MG63 (cell line): ENCODE results near the gene PRIMPOL. TPM values are rescaled to one million over a fixed set of nuclear protein-coding genes. Genes with fewer than 3 reads are reported as not detected.
"Not testable (repeated sequence)": the region's sequence is repeated elsewhere in the genome, so short reads cannot be mapped to it uniquely, and the experiment has no call there.

Experiments
- DNase-seq: peaks from one replicate; pipeline ENCODE4 v3.0.0-alpha.2; 2020
- H3K27me3 ChIP-seq: fragments of 250-450 bp; sonication (Bioruptor Pico); 2 replicates; pipeline ENCODE4 v1.5.1; 2020; ENCODE audit warnings: mild to moderate bottlenecking, moderate library complexity
- H3K36me3 ChIP-seq: fragments of 250-450 bp; sonication (Bioruptor Pico); 2 replicates; pipeline ENCODE4 v1.5.1; 2020; ENCODE audit warnings: mild to moderate bottlenecking, moderate library complexity
- H3K4me3 ChIP-seq: fragments of 250-450 bp; sonication (Bioruptor Pico); 2 replicates; pipeline ENCODE4 v1.5.1; 2020; ENCODE audit warnings: mild to moderate bottlenecking, moderate library complexity
- H3K9me3 ChIP-seq: fragments of 250-450 bp; sonication (Bioruptor Pico); 2 replicates; pipeline ENCODE4 v1.5.1; 2020; ENCODE audit warnings: mild to moderate bottlenecking, moderate library complexity
- total RNA-seq: library from RNA; depleted of rRNA; stranded (reverse); fragments of >200 nt; shearing (Covaris generic); gene quantifications from 2 replicates; pipeline ENCODE4 v1.2.3, GENCODE V29; 2014; ENCODE audit warnings: low replicate concordance

Gene PRIMPOL
- total RNA-seq, 1 experiment from 2014 or later: 21.3 TPM

- Histone ChIP-seq H3K4me3 (no peak overlapping the region), H3K36me3 (peaks cover 29% of the 10 kb centered on the region), H3K27me3 (no peaks in the 10 kb centered on the region), H3K9me3 (no peaks in the 10 kb centered on the region)
- DNase-seq: no peak
Observed at GRCh38 chr4:184628103-184628502, 21.4 kb upstream of the PRIMPOL start.

- Histone ChIP-seq H3K36me3 (peaks cover 51% of the 10 kb centered on the region), H3K4me3 (no peak overlapping the region), H3K27me3 (no peaks in the 10 kb centered on the region), H3K9me3 (no peaks in the 10 kb centered on the region)
- DNase-seq: no peak
Observed at GRCh38 chr4:184632842-184633241, 16.7 kb upstream of the PRIMPOL start.

DNA sequence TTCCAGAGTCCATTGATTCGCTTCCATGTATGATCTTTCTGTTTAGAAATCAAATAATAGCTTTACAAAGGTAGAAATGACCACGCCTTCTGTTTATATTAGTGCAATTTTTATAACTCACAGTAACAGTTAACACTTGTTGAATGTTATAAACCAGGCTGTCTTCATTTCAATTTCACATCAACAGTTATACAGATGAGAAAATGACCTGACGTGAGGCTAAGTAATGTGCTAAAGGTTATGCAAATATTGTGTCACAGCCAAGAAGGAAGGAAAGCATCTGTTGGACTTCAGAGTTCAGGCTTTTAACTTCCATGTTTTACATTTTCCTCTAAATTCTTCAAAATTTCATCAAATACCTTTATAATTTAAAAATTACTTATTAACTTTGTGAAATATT is 14.2 kb upstream of the PRIMPOL start:
- H3K4me3 ChIP-seq: no peak overlapping the region
- DNase-seq: no peak
- H3K9me3 ChIP-seq: no peaks in the 10 kb centered on the region
- peaks cover 38% of the 10 kb centered on the region for H3K36me3 ChIP-seq
- H3K27me3 ChIP-seq: no peaks in the 10 kb centered on the region

GRCh38 chr4:184636144-184636543 is 13.4 kb upstream of the PRIMPOL start:
- H3K4me3 ChIP-seq: no peak overlapping the region
- H3K27me3 ChIP-seq: no peaks in the 10 kb centered on the region
- DNase-seq: no peak
- peaks cover 37% of the 10 kb centered on the region for H3K36me3 ChIP-seq
- H3K9me3 ChIP-seq: no peaks in the 10 kb centered on the region

DNA sequence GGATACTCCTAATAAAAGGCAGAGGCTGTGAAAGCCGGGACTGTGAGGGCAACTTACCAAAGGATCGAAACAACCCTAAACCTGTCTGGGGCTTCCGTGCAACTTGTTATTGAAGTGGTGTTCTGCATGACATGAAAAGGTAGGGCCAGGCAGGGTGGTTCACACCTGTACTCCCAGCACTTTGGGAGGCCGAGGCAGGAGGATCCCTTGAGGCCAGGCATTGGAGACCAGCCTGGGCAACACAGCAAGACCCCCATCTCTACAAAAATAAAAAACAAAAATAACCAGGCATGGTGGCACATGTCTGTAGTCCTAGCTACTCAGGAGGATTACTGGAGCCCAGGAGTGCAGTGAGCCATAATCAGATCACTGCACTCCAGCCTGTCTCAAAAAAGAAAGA is 12.6 kb upstream of the PRIMPOL start:
- Histone ChIP-seq H3K27me3 (no peaks in the 10 kb centered on the region), H3K36me3 (peaks cover 33% of the 10 kb centered on the region), H3K4me3 (no peak overlapping the region), H3K9me3 (no peaks in the 10 kb centered on the region)
- DNase-seq: no peak

- H3K27me3 ChIP-seq: no peaks in the 10 kb centered on the region
- no peak overlapping the region for H3K4me3 ChIP-seq
- no peaks in the 10 kb centered on the region for H3K9me3 ChIP-seq
- DNase-seq: no peak
- H3K36me3 ChIP-seq: peaks cover 29% of the 10 kb centered on the region
Observed at GRCh38 chr4:184641022-184641421, 8.5 kb upstream of the PRIMPOL start.

DNA sequence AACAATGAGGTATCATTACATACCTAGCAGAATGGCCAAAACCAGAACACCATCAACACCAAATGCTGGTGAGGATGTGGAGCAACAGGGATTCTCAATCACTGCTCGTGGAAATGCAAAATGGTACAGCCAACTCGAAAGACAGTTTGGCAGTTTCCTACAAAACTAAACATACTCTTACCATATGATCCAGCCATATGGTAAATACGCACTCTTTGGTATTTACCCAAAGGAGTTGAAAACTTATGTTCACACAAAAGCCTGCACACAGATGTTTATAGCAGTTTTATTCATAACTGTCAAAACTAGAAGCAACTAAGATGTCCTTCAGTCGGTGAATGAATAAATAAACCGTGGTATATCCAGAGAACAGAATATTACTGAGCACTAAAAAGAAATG is 8.1 kb upstream of the PRIMPOL start:
- no peaks in the 10 kb centered on the region for H3K9me3 ChIP-seq
- peaks cover 25% of the 10 kb centered on the region for H3K36me3 ChIP-seq
- DNase-seq: no peak
- no peaks in the 10 kb centered on the region for H3K27me3 ChIP-seq
- no peak overlapping the region for H3K4me3 ChIP-seq

DNA sequence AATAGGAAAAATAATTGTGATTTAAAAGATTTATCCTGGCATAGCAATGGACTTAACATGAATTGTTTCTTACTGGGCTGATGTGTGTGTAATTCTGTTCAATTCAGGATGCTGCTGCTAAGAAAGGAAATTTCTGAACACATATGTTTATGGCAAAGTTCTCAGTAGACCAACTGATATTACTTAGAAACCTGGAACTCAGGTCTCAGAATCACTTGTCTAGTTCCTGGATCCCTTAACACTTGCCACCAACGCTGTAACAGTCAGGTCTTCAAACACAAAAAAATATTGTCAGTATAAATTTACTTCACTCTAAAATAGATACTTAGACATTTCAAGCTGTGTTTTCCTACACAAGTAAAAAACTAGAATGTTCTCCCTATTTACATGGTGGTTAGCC is 5.8 kb upstream of the PRIMPOL start:
- DNase-seq: no peak
- H3K9me3 ChIP-seq: no peaks in the 10 kb centered on the region
- peaks cover 17% of the 10 kb centered on the region for H3K36me3 ChIP-seq
- no peak overlapping the region for H3K4me3 ChIP-seq
- no peaks in the 10 kb centered on the region for H3K27me3 ChIP-seq

- Histone ChIP-seq H3K36me3 (peaks cover 15% of the 10 kb centered on the region), H3K9me3 (no peaks in the 10 kb centered on the region), H3K4me3 (no peak overlapping the region), H3K27me3 (no peaks in the 10 kb centered on the region)
- peak; percentile 5 for DNase-seq
Observed at GRCh38 chr4:184644553-184645307, 4.8 kb upstream of the PRIMPOL start.

DNA sequence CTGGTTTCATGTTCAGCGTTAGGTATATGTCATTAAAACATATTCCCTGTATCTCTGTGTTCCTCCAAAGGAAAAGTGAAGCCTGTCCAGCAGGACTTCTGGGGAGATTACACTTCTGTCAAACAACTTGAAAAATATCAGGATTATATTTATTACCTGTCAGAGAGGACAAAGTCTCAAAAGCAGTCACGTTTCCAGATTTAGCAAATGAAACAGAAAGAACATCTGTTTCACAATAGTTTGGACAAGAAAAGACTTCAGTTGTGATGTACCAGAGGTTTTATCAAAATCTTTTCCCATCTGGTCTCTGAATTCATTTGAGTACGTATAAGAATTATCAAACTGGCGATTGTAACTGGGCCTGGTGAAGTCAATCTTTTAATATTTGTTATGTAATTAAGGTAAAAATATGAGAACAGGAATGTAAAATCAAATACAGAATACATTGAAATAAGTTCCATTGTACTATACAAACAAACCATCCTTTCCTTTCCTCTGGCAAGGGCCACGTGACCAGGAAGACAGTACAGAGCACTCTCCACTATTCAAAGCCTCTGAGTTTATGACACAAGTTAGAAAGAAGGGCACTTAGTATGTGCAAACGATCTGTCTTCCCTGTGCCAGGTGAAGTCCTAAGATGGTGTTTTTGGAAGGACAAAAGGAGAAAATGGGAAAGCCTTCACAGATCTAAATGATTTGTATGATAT is 3.5 kb upstream of the PRIMPOL start:
- H3K9me3 ChIP-seq: no peaks in the 10 kb centered on the region
- H3K4me3 ChIP-seq: no peak overlapping the region
- peaks cover 12% of the 10 kb centered on the region; the same call in 1 of the 2 replicates for H3K36me3 ChIP-seq
- no peak for DNase-seq
- H3K27me3 ChIP-seq: no peaks in the 10 kb centered on the region

DNA sequence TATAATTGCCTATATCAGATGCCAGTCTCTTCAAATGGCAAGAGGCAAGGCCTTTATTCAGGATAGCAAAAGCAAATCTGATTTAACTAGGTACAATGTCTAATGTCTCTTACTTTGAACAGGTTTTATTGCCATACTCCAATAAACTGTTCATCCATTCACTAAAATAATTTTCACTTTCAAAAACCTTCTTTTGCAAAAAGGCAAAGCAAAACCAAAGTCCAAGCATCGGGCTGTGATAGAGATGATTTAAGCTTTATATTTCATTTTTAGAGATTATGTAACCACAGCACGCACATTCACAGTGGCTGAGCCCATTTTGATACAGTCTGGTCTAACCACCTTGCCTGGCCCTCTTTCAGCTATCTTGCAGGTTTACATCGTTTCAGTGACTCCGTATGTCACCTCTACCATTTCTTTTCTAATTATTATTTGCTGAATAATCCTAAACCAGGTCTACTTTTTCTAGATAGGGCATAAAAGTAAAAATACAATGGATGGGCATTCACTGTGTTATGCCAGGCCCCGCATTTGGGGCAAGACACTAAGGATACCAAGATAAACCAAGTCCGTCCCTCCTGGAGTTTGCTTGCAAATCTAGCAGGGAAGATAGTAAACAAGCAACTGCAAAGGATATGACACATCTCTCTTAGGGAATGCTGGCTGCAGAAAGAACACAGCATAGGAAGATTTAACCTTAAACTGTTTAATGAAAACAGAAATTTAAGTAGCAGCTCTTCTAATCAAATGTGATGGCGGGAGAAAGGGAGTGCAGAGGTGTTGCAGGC is 2.1 kb upstream of the PRIMPOL start:
- H3K4me3 ChIP-seq: peak overlapping the region; percentile 89
- H3K27me3 ChIP-seq: no peaks in the 10 kb centered on the region
- peaks cover 11% of the 10 kb centered on the region; the same call in 1 of the 2 replicates for H3K36me3 ChIP-seq
- no peak for DNase-seq
- no peaks in the 10 kb centered on the region for H3K9me3 ChIP-seq

DNA sequence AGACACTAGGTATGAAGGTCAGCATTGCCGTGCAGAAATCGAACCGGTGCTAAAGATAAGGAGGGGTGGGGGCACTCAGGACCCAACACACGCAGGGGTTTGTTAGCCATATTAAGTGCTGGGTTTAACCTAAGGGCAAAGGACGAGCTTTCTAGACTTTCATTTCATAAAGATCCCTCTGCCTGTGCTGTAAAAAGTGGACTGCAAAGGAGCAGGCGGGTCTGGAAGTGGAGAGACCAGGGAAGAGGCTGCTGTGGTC is 1.6 kb upstream of the PRIMPOL start:
- H3K36me3 ChIP-seq: peaks cover 9% of the 10 kb centered on the region; the same call in 1 of the 2 replicates
- DNase-seq: no peak
- H3K9me3 ChIP-seq: no peaks in the 10 kb centered on the region
- peak overlapping the region; percentile 89 for H3K4me3 ChIP-seq
- no peaks in the 10 kb centered on the region for H3K27me3 ChIP-seq

- no peaks in the 10 kb centered on the region for H3K9me3 ChIP-seq
- H3K4me3 ChIP-seq: peak overlapping the region; percentile 89
- H3K27me3 ChIP-seq: no peaks in the 10 kb centered on the region
- peaks cover 9% of the 10 kb centered on the region; the same call in 1 of the 2 replicates for H3K36me3 ChIP-seq
- DNase-seq: peak; percentile 47
Observed at GRCh38 chr4:184648313-184649025, 1.1 kb upstream of the PRIMPOL start.

DNA sequence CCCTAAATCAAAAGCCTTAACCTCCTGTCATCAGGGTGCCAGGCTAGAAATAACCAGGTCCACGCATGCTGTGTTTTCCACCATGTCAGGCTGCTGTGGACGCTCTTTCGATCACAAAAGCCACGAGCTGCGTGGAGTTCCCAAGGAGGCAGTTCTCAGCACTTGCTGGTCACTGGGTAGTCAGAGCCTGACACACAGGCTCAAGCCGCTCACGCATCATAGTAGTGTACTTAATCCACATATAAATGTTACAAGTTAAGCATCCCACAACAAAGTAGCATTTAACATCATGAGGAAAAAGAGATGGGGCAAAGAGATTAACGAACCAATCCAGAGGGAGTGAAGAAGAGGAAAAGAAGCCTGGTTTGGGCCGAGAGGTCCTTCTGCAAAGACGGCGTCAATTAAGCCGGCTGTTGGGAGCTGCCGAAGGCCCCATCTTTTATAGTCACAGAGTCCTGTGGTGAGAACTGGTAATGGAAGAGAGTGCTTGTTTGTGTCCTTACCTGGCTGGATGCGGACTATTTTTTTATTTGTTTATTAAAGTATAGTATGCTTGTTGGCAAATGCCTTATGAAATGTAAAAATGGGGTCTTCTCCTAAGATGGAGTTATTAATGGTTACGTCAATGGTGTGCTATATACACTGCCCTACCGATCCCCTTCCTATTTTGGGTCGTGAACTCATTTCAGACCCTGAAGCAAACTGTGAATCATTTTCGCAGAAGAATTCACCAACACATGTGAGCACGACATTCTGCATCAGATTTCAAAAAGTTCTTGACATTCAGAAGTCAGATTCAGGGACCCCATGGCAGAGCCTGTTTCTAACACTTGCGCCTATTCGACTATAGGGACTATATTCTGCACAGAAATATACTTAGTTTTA is 675 bp downstream of the PRIMPOL start:
- DNase-seq: peak; percentile 25
- H3K4me3 ChIP-seq: peak overlapping the region; percentile 89
- H3K36me3 ChIP-seq: peaks cover 2% of the 10 kb centered on the region; the same call in 1 of the 2 replicates
- H3K9me3 ChIP-seq: no peaks in the 10 kb centered on the region
- no peaks in the 10 kb centered on the region for H3K27me3 ChIP-seq

- DNase-seq: no peak
- Histone ChIP-seq H3K9me3 (no peaks in the 10 kb centered on the region), H3K27me3 (no peaks in the 10 kb centered on the region), H3K36me3 (no peaks in the 10 kb centered on the region), H3K4me3 (no peak overlapping the region)
Observed at GRCh38 chr4:184651899-184652298, 2.4 kb downstream of the PRIMPOL start.

- DNase-seq, H3K36me3 ChIP-seq, H3K9me3 ChIP-seq, H3K4me3 ChIP-seq, H3K27me3 ChIP-seq: not testable (repeated sequence)
Observed at GRCh38 chr4:184652681-184653080, 3.1 kb downstream of the PRIMPOL start.
